ENCODE data around the gene CCDC192. TPM values are rescaled to one million over a fixed set of nuclear protein-coding genes. Genes with fewer than 3 reads are reported as not detected.

The CCDC192 gene
- total RNA-seq, 6 experiments from 2014 or later, result not detected

- no peaks in the 10 kb centered on the region for H3K9me3 ChIP-seq
- H3K36me3 ChIP-seq, result no peaks in the 10 kb centered on the region
- 35% methylated on average over 2 of the region's 2 CpGs for WGBS (ENCODE audit: insufficient coverage, low coverage, low lambda C conversion rate, missing lambda C conversion rate)
- DNase-seq, result no peak
- TF ChIP-seq POLR2A (IDR thresholded peaks at IDR 0.05), result no peak
- TF ChIP-seq, protein P1, sequence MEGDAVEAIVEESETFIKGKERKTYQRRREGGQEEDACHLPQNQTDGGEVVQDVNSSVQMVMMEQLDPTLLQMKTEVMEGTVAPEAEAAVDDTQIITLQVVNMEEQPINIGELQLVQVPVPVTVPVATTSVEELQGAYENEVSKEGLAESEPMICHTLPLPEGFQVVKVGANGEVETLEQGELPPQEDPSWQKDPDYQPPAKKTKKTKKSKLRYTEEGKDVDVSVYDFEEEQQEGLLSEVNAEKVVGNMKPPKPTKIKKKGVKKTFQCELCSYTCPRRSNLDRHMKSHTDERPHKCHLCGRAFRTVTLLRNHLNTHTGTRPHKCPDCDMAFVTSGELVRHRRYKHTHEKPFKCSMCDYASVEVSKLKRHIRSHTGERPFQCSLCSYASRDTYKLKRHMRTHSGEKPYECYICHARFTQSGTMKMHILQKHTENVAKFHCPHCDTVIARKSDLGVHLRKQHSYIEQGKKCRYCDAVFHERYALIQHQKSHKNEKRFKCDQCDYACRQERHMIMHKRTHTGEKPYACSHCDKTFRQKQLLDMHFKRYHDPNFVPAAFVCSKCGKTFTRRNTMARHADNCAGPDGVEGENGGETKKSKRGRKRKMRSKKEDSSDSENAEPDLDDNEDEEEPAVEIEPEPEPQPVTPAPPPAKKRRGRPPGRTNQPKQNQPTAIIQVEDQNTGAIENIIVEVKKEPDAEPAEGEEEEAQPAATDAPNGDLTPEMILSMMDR (IDR thresholded peaks at IDR 0.05), result no peak
- no peak overlapping the region for H3K27ac ChIP-seq
- H3K27me3 ChIP-seq, result no peaks in the 10 kb centered on the region
- H3K4me3 ChIP-seq, result no peak overlapping the region
- H3K4me1 ChIP-seq, result no peaks in the 10 kb centered on the region
- intact Hi-C loops (cut with DNase I), result no loop called here
- no peak for ATAC-seq
Observed at GRCh38 chr5:127685662-127686061, 17.5 kb upstream of the CCDC192 start.

DNA sequence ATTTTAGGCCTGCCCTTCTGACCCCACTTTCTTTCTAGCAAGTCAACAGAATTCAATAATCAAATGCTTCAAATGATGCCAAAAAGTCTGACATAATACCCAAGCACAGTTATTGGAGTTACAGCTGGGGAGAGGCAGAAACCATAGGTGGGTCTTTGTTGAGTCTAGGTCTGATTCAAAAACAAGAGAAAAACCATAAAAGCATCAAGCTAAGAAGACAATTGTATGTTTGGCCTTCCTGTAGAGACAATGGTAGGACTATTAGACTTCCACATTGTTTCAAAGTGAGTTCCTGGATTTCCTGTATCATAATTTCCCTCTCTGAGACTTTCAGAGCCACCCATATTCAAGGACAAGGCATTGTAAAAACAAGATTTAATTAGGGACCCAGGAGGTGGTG, 16.8 kb upstream of the CCDC192 start:
- no peak for ATAC-seq
- Histone ChIP-seq H3K4me1 (no peaks in the 10 kb centered on the region), H3K4me3 (no peak overlapping the region), H3K27me3 (no peaks in the 10 kb centered on the region), H3K27ac (no peak overlapping the region), H3K36me3 (no peaks in the 10 kb centered on the region), H3K9me3 (no peaks in the 10 kb centered on the region)
- DNase-seq, result no peak
- intact Hi-C loops (cut with DNase I), result no loop called here
- TF ChIP-seq, protein P1 (IDR thresholded peaks at IDR 0.05), result no peak
- no peak for TF ChIP-seq POLR2A (IDR thresholded peaks at IDR 0.05)

DNA sequence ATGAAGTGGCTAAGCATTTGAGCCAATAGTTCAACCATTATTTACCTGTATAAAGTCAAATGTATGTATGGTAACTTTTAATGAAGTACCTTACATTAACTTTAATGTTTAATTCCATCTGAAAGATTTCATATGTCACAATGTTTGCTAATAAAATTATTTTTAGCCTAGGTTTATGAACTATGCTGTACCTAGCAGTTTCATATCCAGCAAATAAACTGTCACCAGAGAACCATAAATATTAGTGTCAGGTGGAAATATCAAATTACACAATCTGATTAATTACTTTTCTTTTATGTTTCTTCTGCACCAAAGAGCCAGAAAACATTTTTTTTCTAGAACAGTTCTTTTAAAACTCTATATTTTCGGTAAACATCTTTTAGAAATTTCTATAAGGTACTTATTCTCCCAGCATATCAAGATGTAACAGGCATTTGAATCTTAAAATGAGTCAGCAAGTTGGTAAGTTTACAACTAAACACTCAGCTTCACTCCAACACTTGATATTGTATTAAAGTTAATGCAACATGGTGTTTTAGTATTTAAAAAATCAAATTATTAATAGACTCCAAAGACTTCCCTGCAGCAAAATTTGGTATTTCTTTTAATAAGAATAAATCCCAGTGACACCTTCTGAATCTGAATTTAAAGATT, 8.5 kb upstream of the CCDC192 start:
- DNase-seq (no peak), ATAC-seq (no peak)
- H3K9me3 ChIP-seq, result no peaks in the 10 kb centered on the region
- H3K27me3 ChIP-seq, result no peaks in the 10 kb centered on the region
- intact Hi-C loops (cut with DNase I), result no loop called here
- no peak overlapping the region for H3K27ac ChIP-seq
- 35% methylated on average over 1 of the region's 1 CpG for WGBS (ENCODE audit: insufficient coverage, low coverage, low lambda C conversion rate, missing lambda C conversion rate)
- TF ChIP-seq, protein P1 (IDR thresholded peaks at IDR 0.05), result no peak
- TF ChIP-seq POLR2A (IDR thresholded peaks at IDR 0.05), result no peak
- no peak overlapping the region for H3K4me3 ChIP-seq
- no peaks in the 10 kb centered on the region for H3K36me3 ChIP-seq
- no peaks in the 10 kb centered on the region for H3K4me1 ChIP-seq

- Histone ChIP-seq H3K4me3 (no peak overlapping the region), H3K9me3 (no peaks in the 10 kb centered on the region), H3K36me3 (no peaks in the 10 kb centered on the region), H3K27ac (no peak overlapping the region), H3K27me3 (no peaks in the 10 kb centered on the region), H3K4me1 (no peaks in the 10 kb centered on the region)
- intact Hi-C loops (cut with DNase I), result no loop called here
- TF ChIP-seq, protein P1 (IDR thresholded peaks at IDR 0.05), result no peak
- TF ChIP-seq POLR2A (IDR thresholded peaks at IDR 0.05), result no peak
- ATAC-seq, result no peak
- DNase-seq, result no peak
Observed at GRCh38 chr5:127695346-127695745, 7.8 kb upstream of the CCDC192 start.

- Histone ChIP-seq H3K9me3 (no peaks in the 10 kb centered on the region), H3K27me3 (no peaks in the 10 kb centered on the region), H3K36me3 (no peaks in the 10 kb centered on the region), H3K27ac (no peak overlapping the region), H3K4me1 (no peaks in the 10 kb centered on the region), H3K4me3 (no peak overlapping the region)
- no peak for TF ChIP-seq POLR2A (IDR thresholded peaks at IDR 0.05)
- TF ChIP-seq, protein P1 (IDR thresholded peaks at IDR 0.05), result no peak
- DNase-seq (no peak), ATAC-seq (no peak)
- WGBS (ENCODE audit: insufficient coverage, low coverage, low lambda C conversion rate, missing lambda C conversion rate), result 52% methylated on average over 6 of the region's 6 CpGs
- intact Hi-C loops (cut with DNase I), result no loop called here
Observed at GRCh38 chr5:127696683-127697082, 6.5 kb upstream of the CCDC192 start.
